Astrocyte (in vitro differentiated cells and primary cell): Measurements from ENCODE around the gene KLHL26. TPM values are rescaled to one million over a fixed set of nuclear protein-coding genes. Genes with fewer than 3 reads are reported as not detected.

ENCODE experiments used
- DNase-seq: peaks from one replicate; pipeline ENCODE4 v3.0.0-alpha.2; 2010; ENCODE audit warnings: low read depth
- FAIRE-seq: peaks from 2 replicates; lab custom pipeline; 2011; peaks lifted over from hg19 to GRCh38; lab: Jason Lieb, UNC
- H2AFZ ChIP-seq: 2 replicates; pipeline ENCODE4 v1.6.0; 2012; ENCODE audit warnings: low read depth, low read length, inconsistent platforms
- H3K27ac ChIP-seq: 2 replicates; pipeline ENCODE4 v1.5.1; 2011; ENCODE audit warnings: low read depth, low read length, inconsistent platforms
- H3K27me3 ChIP-seq: 2 replicates; pipeline ENCODE4 v1.6.0; 2011; ENCODE audit warnings: low read length, inconsistent platforms; ENCODE audit not compliant: insufficient read depth
- H3K36me3 ChIP-seq: 2 replicates; pipeline ENCODE4 v1.5.1; 2011; ENCODE audit warnings: low read length, inconsistent platforms; ENCODE audit not compliant: insufficient read depth
- H3K4me1 ChIP-seq: 2 replicates; pipeline ENCODE4 v1.5.1; 2011; ENCODE audit warnings: low read length, inconsistent platforms; ENCODE audit not compliant: insufficient read depth
- H3K4me2 ChIP-seq: 2 replicates; pipeline ENCODE4 v1.6.0; 2012; ENCODE audit warnings: low read length, inconsistent platforms
- H3K4me3 ChIP-seq: 2 replicates; pipeline ENCODE4 v1.5.1; 2011; ENCODE audit warnings: low read depth, mild to moderate bottlenecking, low read length, inconsistent platforms; ENCODE audit not compliant: insufficient read depth
- H3K79me2 ChIP-seq: 2 replicates; pipeline ENCODE4 v1.6.0; 2012; ENCODE audit warnings: mild to moderate bottlenecking, low read length, inconsistent platforms; ENCODE audit not compliant: insufficient read depth
- H3K9ac ChIP-seq: 2 replicates; pipeline ENCODE4 v1.6.0; 2012; ENCODE audit warnings: mild to moderate bottlenecking, low read length, inconsistent platforms
- H3K9me3 ChIP-seq: 2 replicates; pipeline ENCODE4 v1.5.1; 2012; ENCODE audit warnings: low read depth, mild to moderate bottlenecking, low read length, inconsistent platforms; ENCODE audit not compliant: insufficient read depth
- H4K20me1 ChIP-seq: 2 replicates; pipeline ENCODE4 v1.6.0; 2012; ENCODE audit warnings: low read length, inconsistent platforms; ENCODE audit not compliant: insufficient read depth
- H3K27ac Mint-ChIP-seq: one replicate; pipeline ENCODE4 v1.8.0; 2021; ENCODE audit warnings: mild to moderate bottlenecking, mixed read lengths; ENCODE audit not compliant: unreplicated experiment
- H3K27me3 Mint-ChIP-seq: one replicate; pipeline ENCODE4 v1.8.0; 2021; ENCODE audit warnings: low read depth, mixed read lengths; ENCODE audit not compliant: unreplicated experiment
- H3K36me3 Mint-ChIP-seq: one replicate; pipeline ENCODE4 v1.8.0; 2021; ENCODE audit warnings: low read depth, mixed read lengths; ENCODE audit not compliant: unreplicated experiment
- H3K4me1 Mint-ChIP-seq: one replicate; pipeline ENCODE4 v1.8.0; 2021; ENCODE audit warnings: low read depth, mixed read lengths; ENCODE audit not compliant: unreplicated experiment
- H3K4me3 Mint-ChIP-seq: one replicate; pipeline ENCODE4 v1.8.0; 2021; ENCODE audit warnings: mild to moderate bottlenecking, moderate library complexity, mixed read lengths; ENCODE audit not compliant: unreplicated experiment
- H3K9me3 Mint-ChIP-seq: one replicate; pipeline ENCODE4 v1.8.0; 2021; ENCODE audit warnings: mild to moderate bottlenecking, mixed read lengths; ENCODE audit not compliant: unreplicated experiment
- CTCF ChIP-seq: IDR thresholded peaks from 2 replicates; pipeline ENCODE4 v1.5.1; 2011; ENCODE audit warnings: low read depth, mild to moderate bottlenecking, inconsistent platforms, low read length, moderate library complexity; ENCODE audit not compliant: insufficient read depth
- EZH2 ChIP-seq: IDR thresholded peaks from 2 replicates; pipeline ENCODE4 v1.6.1; 2012; ENCODE audit warnings: mild to moderate bottlenecking, low read length, inconsistent platforms; ENCODE audit not compliant: insufficient read depth
- total RNA-seq: library from RNA; stranded (reverse); gene quantifications from 2 replicates; pipeline ENCODE4 v1.2.1, GENCODE V29; 2021

KLHL26 gene
- total RNA-seq, 1 donor from 2014 or later: 4.4 TPM

- H3K9ac ChIP-seq: peak overlapping the region; percentile 76
- no peak overlapping the region for H3K27ac Mint-ChIP-seq
- H3K27me3 ChIP-seq: no peaks in the 10 kb centered on the region
- H3K4me3 ChIP-seq: no peak overlapping the region
- TF ChIP-seq EZH2 (no peak), CTCF (no peak)
- peak; percentile 58 for DNase-seq
- no peak for FAIRE-seq
- peaks cover 41% of the 10 kb centered on the region for H3K4me1 ChIP-seq
- peaks cover under 1% of the 10 kb centered on the region for H3K9me3 ChIP-seq
- H3K4me2 ChIP-seq: peak overlapping the region; percentile 80
- H3K4me1 Mint-ChIP-seq: peaks cover 17% of the 10 kb centered on the region
- peak overlapping the region; percentile 48 for H2AFZ ChIP-seq
- peak overlapping the region; percentile 59 for H3K27ac ChIP-seq
- peaks cover 10% of the 10 kb centered on the region for H3K36me3 Mint-ChIP-seq
- H3K27me3 Mint-ChIP-seq: peaks cover 12% of the 10 kb centered on the region
- H3K36me3 ChIP-seq: no peaks in the 10 kb centered on the region
- H4K20me1 ChIP-seq: peaks cover 58% of the 10 kb centered on the region
- H3K4me3 Mint-ChIP-seq: no peak overlapping the region
- peaks cover 4% of the 10 kb centered on the region for H3K79me2 ChIP-seq
- H3K9me3 Mint-ChIP-seq: peaks cover 1% of the 10 kb centered on the region
Measured at GRCh38 chr19:18649371-18650020, 12.7 kb downstream of the KLHL26 start.

- peak overlapping the region; percentile 76 for H3K9ac ChIP-seq
- no peaks in the 10 kb centered on the region for H3K27me3 ChIP-seq
- H3K4me1 ChIP-seq: peaks cover 39% of the 10 kb centered on the region
- H3K79me2 ChIP-seq: peaks cover 4% of the 10 kb centered on the region
- Mint-ChIP-seq H3K27ac (no peak overlapping the region), H3K27me3 (peaks cover 12% of the 10 kb centered on the region), H3K4me1 (peaks cover 17% of the 10 kb centered on the region), H3K36me3 (peaks cover 10% of the 10 kb centered on the region), H3K4me3 (no peak overlapping the region), H3K9me3 (peaks cover 1% of the 10 kb centered on the region)
- peaks cover 55% of the 10 kb centered on the region for H4K20me1 ChIP-seq
- H3K27ac ChIP-seq: peak overlapping the region; percentile 59
- TF ChIP-seq EZH2: no peak
- no peak for TF ChIP-seq CTCF
- FAIRE-seq (no peak), DNase-seq (no peak)
- H3K4me2 ChIP-seq: peak overlapping the region; percentile 80
- H3K9me3 ChIP-seq: no peaks in the 10 kb centered on the region
- peak overlapping the region; percentile 48 for H2AFZ ChIP-seq
- H3K4me3 ChIP-seq: no peak overlapping the region
- H3K36me3 ChIP-seq: no peaks in the 10 kb centered on the region
Measured at GRCh38 chr19:18650021-18650390, 13.2 kb downstream of the KLHL26 start.

GRCh38 chr19:18650468-18651041, 13.7 kb downstream of the KLHL26 start:
- H3K27ac Mint-ChIP-seq: no peak overlapping the region
- H3K36me3 ChIP-seq: no peaks in the 10 kb centered on the region
- H3K4me3 Mint-ChIP-seq: peak overlapping the region; percentile 20
- H3K4me2 ChIP-seq: peak overlapping the region; percentile 80
- peak overlapping the region; percentile 76 for H3K9ac ChIP-seq
- FAIRE-seq: peak; percentile 41
- H3K9me3 Mint-ChIP-seq: peaks cover 1% of the 10 kb centered on the region
- peak overlapping the region; percentile 24 for H2AFZ ChIP-seq
- peaks cover 12% of the 10 kb centered on the region for H3K27me3 Mint-ChIP-seq
- H3K9me3 ChIP-seq: no peaks in the 10 kb centered on the region
- H3K4me1 ChIP-seq: peaks cover 36% of the 10 kb centered on the region
- H3K4me1 Mint-ChIP-seq: peaks cover 17% of the 10 kb centered on the region
- peak; percentile 78 for DNase-seq
- TF ChIP-seq EZH2 (no peak), CTCF (no peak)
- no peaks in the 10 kb centered on the region for H3K27me3 ChIP-seq
- peak overlapping the region; percentile 12 for H3K4me3 ChIP-seq
- peaks cover 4% of the 10 kb centered on the region for H3K79me2 ChIP-seq
- peaks cover 52% of the 10 kb centered on the region for H4K20me1 ChIP-seq
- H3K27ac ChIP-seq: peak overlapping the region; percentile 59
- H3K36me3 Mint-ChIP-seq: peaks cover 10% of the 10 kb centered on the region
